Measurements from ENCODE around the gene SOBP.
A peak's percentile ranks its signal among the peaks of the same experiment; 100 is the strongest.

SOBP gene

DNA sequence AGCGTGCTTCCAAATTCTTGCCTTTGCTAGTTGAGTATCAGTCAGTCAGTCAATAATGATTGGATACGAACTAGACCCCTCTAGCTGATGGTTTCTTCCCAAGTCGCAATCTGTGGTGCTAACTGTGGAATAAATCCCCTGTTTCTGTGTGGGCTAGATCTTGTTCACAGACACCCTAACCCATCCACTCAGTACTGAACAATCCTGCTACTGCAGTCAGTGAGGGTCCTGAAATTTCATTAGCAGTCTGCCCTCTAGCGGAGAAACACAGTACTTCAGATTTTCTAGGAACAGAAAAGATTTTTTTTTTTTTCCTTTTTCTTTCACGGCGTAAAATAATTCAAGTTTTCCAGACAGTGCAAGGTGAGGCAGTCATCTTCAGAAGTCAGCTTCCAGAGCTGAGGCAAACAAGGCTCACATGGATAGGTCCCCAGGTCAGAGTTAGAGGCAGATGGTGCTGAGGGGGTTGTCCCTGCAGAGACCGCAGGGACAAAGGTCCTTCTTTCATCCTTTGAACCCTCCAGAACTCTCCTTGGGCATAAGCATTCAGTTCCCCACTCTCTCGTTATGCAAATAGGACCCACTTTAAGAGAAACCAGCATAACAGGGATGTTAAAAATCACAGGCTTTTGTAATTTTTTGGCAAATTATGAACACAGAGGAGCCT, 214.6 kb downstream of the SOBP start:
- DNase-seq (ENCODE audit: low read depth) = peak; percentile 74
- H3K4me3 ChIP-seq (replicated peaks; ENCODE audit: low read depth, low read length) = peak overlapping the region; percentile 27
- TF ChIP-seq, protein P1, sequence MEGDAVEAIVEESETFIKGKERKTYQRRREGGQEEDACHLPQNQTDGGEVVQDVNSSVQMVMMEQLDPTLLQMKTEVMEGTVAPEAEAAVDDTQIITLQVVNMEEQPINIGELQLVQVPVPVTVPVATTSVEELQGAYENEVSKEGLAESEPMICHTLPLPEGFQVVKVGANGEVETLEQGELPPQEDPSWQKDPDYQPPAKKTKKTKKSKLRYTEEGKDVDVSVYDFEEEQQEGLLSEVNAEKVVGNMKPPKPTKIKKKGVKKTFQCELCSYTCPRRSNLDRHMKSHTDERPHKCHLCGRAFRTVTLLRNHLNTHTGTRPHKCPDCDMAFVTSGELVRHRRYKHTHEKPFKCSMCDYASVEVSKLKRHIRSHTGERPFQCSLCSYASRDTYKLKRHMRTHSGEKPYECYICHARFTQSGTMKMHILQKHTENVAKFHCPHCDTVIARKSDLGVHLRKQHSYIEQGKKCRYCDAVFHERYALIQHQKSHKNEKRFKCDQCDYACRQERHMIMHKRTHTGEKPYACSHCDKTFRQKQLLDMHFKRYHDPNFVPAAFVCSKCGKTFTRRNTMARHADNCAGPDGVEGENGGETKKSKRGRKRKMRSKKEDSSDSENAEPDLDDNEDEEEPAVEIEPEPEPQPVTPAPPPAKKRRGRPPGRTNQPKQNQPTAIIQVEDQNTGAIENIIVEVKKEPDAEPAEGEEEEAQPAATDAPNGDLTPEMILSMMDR (IDR thresholded peaks at IDR 0.05; ENCODE audit: low read length, missing control alignments) = peak; percentile 84

DNA sequence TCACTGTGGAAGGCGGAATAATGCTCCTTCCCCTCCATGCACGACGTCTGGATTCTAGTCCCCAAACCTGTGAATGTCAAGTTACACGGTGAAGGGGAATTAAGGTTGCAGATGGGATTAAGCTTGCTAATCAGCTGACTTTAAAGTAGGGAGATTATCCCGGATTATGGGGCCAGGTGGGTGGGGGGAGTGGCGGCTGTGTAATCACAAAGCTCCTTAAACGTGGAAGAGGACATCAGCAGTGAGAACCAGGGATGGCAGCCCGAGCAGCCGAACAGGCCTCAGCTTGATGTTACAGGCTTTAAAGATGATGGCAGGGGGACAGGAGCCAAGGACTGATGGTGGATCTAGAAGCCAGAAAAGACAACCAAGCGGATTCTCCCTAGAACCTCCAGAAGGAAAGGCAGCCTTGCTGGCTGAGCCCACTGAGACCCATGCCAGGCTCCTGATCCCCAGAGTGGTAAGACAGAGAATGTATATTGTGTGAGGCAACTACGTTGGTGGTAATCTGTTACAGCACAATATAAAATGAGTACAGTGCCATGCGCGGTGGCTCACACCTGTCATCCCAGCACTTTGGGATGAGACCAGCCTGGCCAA, 216.7 kb downstream of the SOBP start:
- DNase-seq (ENCODE audit: low read depth) = no peak
- no peak overlapping the region for H3K4me3 ChIP-seq (replicated peaks; ENCODE audit: low read depth, low read length)
- TF ChIP-seq, protein P1 (IDR thresholded peaks at IDR 0.05; ENCODE audit: low read length, missing control alignments) = no peak

DNA sequence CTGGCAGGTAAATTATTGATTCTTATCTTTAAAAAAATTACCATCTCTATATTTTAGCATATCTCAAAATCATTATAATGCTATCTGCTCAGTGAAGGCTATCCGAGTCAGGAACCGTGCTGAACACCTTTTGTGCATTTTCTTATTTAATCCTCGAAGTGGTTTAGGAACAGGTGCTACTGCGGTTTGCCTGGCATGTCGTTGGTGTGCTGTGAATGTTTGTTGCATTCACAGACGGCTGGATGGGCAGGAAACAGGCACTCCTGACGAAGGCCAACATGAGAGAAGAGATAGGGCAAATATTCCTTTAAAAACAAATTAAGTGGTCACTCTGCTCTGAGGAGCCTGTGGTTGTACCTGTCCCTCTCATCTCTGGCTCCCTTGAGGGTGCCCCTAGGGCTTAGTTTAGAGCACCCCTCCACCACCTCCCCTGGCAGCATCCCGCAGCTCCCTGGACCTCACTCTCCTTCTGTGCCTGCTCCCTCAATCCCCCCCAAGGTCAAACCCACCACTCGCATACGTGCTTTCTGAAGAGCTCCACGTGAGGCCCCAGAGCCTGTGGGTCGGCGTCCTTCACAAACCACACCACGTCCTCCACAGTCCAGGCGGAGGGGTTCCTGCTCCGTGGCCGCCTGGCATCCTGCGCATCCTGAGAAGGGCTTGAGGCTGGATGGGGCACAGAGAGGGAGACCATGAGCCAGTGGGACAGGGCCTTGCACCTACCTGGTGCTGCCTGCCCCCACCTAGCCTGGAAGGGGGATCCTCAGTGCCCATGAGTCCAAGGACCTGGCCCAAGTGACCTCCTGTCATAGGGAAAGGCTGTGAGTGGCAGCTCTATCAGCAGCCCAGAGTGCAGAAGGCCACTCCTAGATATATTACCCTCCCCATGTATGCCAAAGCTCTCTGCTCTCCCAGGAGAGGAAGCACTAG, 217.7 kb downstream of the SOBP start:
- TF ChIP-seq, protein P1 (IDR thresholded peaks at IDR 0.05; ENCODE audit: low read length, missing control alignments) = no peak
- no peak for DNase-seq (ENCODE audit: low read depth)
- no peak overlapping the region for H3K4me3 ChIP-seq (replicated peaks; ENCODE audit: low read depth, low read length)

DNA sequence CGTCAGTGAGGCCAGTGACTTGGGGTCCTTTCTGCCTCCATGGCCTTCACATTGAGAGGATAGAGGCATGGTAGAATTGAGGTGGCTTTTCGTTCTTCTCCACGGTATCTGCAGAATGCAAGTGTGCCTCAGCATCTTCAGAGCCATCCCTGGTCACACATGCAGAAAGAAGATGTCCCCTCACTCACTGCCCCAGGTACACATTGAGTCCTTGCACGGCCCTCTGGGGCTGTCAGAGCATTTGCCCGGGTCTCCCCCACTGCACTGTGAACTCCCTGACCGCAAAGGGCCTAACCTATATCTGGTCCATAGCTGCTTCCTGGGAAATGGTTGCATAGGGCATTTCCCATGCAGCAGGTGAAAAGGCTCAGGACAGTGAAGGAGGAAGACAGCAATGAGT, 218.5 kb downstream of the SOBP start:
- DNase-seq (ENCODE audit: low read depth) = no peak
- TF ChIP-seq, protein P1 (IDR thresholded peaks at IDR 0.05; ENCODE audit: low read length, missing control alignments) = no peak
- H3K4me3 ChIP-seq (replicated peaks; ENCODE audit: low read depth, low read length) = no peak overlapping the region

DNA sequence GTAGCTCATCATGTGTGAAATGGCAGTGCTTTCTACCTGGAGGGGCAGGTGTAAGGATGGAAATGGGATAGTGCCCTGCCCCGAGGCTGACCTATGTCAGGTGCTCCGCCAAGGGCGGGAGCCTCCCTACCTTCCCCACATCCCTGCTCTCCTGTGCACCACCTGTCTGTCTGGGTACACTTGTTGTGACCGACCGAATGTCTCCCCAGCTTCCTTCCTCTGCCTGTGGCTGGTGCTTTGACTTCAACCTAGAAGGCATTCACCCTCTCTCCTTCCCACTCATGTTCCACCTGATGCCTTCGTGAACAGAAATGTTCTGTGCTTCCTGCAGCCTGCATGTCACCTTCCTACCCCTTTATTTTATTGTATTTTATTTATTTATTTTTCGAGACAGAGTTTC, 219.4 kb downstream of the SOBP start:
- TF ChIP-seq, protein P1 (IDR thresholded peaks at IDR 0.05; ENCODE audit: low read length, missing control alignments) = no peak
- H3K4me3 ChIP-seq (replicated peaks; ENCODE audit: low read depth, low read length) = no peak overlapping the region
- DNase-seq (ENCODE audit: low read depth) = no peak

Measured in fibroblast of pulmonary artery (primary cell).